GM21786 (cell line): Measurements from ENCODE around the gene MRPL14.

Experiments
- ATAC-seq: cut with Tn5 transposase; IDR thresholded peaks from one replicate; pipeline ENCODE4 v1.9.1; 2021; ENCODE audit not compliant: unreplicated experiment

Gene MRPL14

DNA sequence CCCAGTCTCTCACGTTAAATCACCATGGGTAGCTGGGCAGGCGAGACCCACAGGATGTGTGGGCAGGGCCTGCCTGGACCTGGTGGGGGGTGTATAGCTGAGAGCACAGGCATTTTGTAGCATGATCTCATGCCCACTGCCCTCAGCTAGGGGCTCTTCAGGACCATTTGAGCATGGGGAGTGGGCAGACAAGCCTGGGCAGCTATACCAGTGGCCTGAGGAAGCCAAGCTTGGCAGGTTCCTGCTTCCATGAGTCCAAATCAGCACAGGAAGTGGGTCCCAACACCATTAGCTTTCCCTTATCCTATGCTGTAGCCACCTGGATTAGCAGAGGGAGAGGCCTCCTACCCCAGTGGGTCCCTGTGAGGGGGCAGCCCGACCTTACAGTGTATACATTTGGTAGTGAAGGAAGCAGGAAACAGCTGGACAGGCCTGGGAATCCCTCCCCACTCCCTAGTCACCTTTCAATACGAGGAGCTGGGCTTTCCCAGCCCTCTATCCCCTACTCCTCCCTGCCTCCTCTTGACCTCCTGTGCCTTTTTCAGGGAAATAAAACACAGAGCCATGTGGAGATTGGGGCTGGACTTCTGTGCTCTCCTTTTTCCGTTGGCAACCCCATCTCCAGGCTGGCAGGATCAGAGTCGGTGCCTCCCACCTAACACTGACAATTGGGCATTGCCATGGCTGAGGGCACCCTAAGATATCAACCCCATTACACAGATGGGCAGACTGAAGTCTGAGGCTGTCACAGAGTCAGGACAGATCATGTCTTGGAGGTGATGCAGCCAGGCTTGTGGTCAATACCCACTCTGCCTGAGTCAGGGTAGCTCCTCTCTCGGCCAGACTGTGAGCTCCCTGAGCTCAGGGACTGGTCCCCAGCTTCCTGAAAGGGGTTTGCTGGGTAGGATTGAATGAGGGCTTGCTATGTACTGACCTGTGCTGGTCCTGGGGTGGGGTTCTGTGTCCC lies 59.8 kb downstream of the MRPL14 start:
- ATAC-seq: no peak

DNA sequence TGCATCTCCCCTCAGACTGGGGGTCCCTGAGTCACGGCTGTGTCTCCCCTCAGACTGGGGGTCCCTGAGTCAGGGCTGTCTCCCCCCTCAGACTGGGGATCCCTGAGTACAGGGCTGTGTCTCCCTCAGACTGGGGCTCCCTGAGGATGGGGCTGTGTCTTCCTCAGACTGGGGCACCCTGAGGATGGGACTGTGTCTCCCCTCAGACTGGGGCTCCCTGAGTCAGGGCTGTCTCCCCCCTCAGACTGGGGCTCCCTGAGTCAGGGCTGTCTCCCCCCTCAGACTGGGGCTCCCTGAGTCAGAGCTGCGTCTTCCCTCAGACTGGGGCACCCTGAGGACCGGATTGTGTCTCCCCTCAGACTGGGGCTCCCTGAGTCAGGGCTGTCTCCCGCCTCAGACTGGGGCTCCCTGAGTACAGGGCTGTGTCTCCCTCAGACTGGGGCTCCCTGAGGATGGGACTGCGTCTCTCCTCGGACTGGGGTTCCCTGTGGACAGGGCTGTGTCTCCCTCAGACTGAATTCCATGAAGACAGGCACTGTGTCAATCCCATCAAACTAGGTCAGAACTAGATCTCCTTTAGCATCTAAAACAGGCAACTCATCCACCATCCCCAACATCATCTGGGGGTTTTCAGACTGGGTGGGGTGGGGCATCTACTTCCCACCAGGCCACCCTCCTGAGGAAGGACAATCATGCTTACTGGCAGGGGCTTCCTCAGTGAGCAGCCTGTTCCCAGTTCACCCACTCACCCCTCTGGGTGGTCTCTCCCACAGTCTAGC lies 60.7 kb downstream of the MRPL14 start:
- ATAC-seq: no peak

- no peak for ATAC-seq
Observed at GRCh38 chr6:44065443-44066140, 61.7 kb downstream of the MRPL14 start.

- no peak for ATAC-seq
Observed at GRCh38 chr6:44064948-44065272, 62.3 kb downstream of the MRPL14 start.

DNA sequence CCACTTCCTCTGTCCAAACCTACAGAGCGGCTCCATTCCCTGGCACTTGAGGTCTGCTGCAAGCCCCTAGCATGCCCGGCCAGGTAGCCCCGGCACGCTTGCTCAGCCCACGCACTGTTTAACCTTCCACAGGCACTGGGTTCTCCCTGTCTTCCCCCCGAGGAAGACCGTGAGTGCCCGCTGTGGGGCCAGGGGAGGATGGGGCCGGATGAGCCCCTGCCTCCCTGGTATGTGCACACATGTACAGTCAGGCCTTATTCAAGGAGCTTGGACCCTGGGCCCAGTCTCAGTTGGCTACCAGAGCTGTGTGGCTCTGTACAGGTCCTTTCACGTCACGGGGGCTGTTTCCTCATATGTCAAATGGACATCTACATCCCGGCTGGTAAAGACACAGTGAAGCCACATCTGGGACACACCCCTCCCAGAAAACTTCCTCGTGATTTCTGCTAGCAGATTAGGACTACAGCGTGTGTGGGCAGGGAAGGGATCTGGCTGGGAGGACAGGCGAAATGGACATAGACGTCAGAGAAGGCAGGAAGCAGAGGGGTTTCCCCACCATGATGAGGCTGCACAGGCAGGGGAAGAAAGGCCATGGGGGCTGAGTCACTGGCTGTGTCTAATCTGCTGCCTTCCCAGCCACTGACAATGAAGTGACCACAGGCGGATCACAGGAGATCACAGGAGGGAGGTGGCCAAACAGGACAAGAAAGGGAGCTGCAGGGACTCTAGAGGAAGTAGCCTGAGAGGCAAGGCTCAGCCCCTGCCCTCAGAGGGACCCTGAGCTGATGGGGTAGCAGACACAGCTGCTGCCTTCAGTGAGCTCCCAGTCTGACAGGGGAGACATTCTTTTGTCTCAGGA lies 62.9 kb downstream of the MRPL14 start:
- ATAC-seq: no peak

GRCh38 chr6:44063561-44064059 lies 63.6 kb downstream of the MRPL14 start:
- ATAC-seq: no peak
